NCI-H2029 (cell line): Measurements from ENCODE around the gene CACNA1C.
"Not testable (repeated sequence)": the region's sequence is repeated elsewhere in the genome, so short reads cannot be mapped to it uniquely, and the experiment has no call there.

Experiments used
- DNase-seq: peaks from one replicate; lab custom pipeline; 2025; lab: John Stamatoyannopoulos, UW

CACNA1C gene

GRCh38 chr12:2486796-2487195 is 434.0 kb downstream of the CACNA1C start:
- no peak for DNase-seq

DNA sequence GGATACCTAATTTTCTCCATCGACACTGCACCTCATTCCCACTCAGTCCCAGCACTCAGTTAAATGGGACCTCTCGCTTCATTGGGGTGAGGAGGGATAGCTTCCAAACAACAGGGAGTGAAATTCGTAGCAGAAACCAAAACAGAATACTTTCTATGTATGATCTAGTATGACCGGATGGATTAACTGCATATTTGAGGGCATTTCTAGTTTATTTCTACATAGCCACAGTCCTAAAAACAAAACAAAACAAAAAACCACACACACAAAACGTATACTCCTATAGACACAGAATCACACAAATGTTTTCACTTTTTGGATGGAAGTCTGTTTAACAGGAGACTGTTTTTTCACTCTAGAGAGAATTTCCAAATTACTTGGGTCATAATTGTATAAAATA is 434.5 kb downstream of the CACNA1C start:
- DNase-seq = no peak

- DNase-seq = no peak
These were observed 435.3 kb downstream of the CACNA1C start for GRCh38 chr12:2488131-2488530.

DNA sequence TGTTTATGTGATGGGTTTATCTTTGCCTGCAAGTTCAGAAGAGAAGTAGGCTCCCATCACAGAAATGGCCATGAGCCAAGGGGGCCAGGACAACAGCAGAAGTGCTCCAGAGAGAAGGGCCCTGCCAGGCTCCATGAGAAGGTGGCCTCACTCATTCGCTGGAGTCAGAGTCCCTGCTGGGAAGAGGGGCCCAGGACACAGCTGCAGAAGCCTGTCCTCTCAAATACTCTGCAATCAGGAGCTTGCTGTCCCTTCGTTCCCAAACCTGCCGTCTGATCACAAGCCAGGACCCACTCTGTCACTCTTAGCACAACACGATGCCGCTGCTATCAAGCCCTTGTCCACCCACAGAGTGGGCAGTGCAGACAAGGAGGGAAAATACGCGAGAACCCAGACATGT is 435.8 kb downstream of the CACNA1C start:
- no peak for DNase-seq

GRCh38 chr12:2489275-2489674 is 436.5 kb downstream of the CACNA1C start:
- DNase-seq = no peak

GRCh38 chr12:2490831-2491230 is 438.0 kb downstream of the CACNA1C start:
- peak; percentile 9 for DNase-seq

DNA sequence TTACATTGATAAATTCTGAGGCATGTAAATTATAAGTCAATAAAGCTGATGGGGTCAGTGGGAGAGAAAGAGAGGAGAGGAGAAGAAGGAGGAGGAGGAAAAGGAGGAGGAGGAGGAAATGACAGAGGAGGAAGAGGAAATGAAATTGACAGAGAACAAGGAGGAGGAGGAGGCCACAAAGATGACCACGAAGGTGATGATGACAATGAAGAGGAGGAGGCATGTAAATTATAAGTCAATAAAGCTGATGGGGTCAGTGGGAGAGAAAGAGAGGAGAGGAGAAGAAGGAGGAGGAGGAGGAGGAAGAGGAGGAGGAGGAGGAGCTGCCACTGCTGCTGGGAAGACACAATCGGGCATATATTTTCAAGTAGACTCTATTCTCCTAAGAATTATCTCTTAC is 438.6 kb downstream of the CACNA1C start:
- DNase-seq = not testable (repeated sequence)

- no peak for DNase-seq
These were observed 439.4 kb downstream of the CACNA1C start for GRCh38 chr12:2492236-2492635.

DNA sequence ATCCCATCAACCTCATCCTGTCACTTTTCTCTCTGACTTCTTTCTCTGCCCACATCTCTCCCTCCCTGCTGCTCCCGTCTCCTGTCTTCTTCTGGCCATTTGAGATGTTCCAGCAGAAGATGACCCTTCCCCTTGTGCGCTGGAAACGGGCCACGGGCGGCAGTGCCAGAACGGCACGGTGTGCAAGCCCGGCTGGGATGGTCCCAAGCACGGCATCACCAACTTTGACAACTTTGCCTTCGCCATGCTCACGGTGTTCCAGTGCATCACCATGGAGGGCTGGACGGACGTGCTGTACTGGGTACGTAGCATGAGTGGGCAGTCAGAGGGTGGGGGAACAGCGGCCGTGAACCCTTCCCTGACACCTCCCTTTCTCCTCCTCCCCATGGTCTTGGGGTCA is 440.3 kb downstream of the CACNA1C start:
- DNase-seq = no peak

- DNase-seq = no peak
These were observed 441.9 kb downstream of the CACNA1C start for GRCh38 chr12:2494486-2495192.

DNA sequence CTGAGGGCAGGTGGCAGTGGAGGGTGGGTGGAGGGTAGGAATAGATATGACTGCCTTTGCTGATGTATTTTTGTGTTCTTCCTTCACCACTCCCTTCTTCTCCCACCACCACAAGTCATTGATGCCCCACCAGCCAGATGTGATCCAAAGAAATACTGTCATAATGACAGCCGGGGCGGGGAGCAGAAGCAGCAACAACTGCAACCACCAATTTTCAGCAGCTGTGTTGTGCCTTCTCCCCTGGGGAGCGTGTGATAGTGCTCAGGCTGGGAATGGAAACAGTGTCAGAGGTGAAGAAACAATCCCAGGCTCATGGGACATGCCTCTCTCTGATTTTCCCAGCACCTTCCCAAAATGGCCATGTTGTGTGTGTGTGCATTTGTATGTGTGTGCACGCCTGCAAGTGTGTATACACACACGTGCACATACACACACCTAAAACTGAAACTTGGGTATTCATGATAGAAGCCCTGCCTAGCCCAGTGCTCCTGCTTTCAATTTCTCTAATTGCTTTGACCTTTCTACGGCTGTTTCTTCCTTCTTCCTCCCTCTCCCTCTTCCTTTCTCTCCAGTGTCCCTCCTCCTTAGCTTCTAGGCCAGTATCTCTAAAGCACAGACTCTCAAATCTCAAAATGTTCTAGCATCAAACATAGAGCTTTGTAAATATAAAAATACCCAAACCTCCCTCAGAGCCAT is 442.8 kb downstream of the CACNA1C start:
- no peak for DNase-seq

GRCh38 chr12:2498964-2499500 is 446.2 kb downstream of the CACNA1C start:
- DNase-seq = peak; percentile 72

- DNase-seq = no peak
These were observed 448.8 kb downstream of the CACNA1C start for GRCh38 chr12:2501464-2502191.

GRCh38 chr12:2503036-2503435 is 450.2 kb downstream of the CACNA1C start:
- no peak for DNase-seq

DNA sequence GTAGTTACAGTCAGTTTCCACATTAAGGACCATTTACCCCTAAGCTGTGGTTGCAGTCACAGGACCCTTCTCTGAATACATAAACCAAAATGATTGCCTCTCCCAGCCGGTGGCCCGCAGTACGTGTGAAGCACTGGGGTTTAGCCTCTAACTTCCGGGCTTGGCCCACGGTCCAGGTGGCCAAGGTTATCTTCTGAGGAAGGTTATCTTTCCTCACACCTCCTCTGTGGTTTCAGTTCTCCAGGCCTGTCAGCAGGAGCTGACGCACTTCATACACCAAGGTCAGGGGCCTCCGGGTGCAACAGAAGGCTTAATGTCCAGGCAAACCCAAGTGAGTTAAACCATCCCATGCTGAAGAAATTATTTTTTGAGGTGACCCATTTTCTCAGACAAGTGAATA is 451.0 kb downstream of the CACNA1C start:
- DNase-seq = no peak

DNA sequence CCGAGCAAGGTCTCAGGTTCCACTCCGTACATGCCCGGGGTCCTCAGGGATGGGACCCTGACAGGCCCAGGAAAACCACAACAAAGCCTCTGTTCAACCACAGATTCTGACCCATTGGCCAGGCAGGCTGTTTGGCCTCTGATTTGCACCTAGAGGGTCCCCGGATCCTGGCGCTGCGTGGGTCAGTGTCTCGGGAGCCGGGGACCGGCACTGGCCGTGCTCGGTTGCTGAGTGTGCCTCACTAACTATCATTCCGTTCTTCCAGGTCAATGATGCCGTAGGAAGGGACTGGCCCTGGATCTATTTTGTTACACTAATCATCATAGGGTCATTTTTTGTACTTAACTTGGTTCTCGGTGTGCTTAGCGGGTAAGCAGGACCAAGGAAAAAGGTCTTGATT is 451.8 kb downstream of the CACNA1C start:
- DNase-seq = no peak

GRCh38 chr12:2507814-2508213 is 455.0 kb downstream of the CACNA1C start:
- no peak for DNase-seq

GRCh38 chr12:2509137-2509536 is 456.4 kb downstream of the CACNA1C start:
- no peak for DNase-seq

- DNase-seq = no peak
These were observed 457.3 kb downstream of the CACNA1C start for GRCh38 chr12:2510045-2510444.

GRCh38 chr12:2513141-2514037 is 460.6 kb downstream of the CACNA1C start:
- DNase-seq = no peak

GRCh38 chr12:2514038-2514340 is 461.2 kb downstream of the CACNA1C start:
- DNase-seq = no peak

DNA sequence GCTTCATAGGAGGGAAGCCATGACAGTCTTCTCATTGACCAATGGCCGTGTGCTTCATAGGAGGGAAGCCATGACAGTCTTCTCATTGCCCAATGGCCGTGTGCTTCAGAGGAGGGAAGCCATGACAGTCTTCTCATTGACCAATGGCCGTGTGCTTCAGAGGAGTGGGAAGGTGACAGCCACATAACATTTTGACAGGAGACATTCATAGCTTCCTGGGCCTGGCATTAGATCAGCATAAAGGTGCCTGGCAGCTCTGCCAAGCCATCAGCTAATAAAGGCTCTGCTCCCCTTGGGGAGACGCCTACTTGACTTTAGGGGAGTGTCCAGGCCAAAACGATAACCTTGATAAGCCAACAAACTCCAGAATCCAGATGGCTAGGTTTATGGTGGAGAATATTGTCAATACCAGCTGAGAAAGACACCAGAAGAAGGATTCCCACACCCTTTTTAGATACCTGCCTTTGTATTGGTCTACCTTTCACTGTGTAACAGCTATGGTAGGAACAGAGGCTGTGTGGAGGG is 468.0 kb downstream of the CACNA1C start:
- no peak for DNase-seq
